HTERT RPE-1 (cell line): ENCODE data around the gene RAB6B.

ENCODE experiments used
- in situ Hi-C: fragments of 300-500 bp; cut with MboI; formaldehyde crosslinking; loops from 4 replicates; pipeline ENCODE4 v1.14.3; 2020; ENCODE audit warnings: low sequenced_read_pairs

RAB6B gene

GRCh38 chr3:133881939-133882825, 13.5 kb downstream of the RAB6B start:
- in situ Hi-C loops, result no loop called here

GRCh38 chr3:133881492-133881891, 14.2 kb downstream of the RAB6B start:
- in situ Hi-C loops, result no loop called here

- in situ Hi-C loops, result no loop called here
Observed at GRCh38 chr3:133880886-133881455, 14.7 kb downstream of the RAB6B start.

- in situ Hi-C loops, result no loop called here
Observed at GRCh38 chr3:133880287-133880686, 15.4 kb downstream of the RAB6B start.

- in situ Hi-C loops, result no loop called here
Observed at GRCh38 chr3:133878518-133878917, 17.2 kb downstream of the RAB6B start.

GRCh38 chr3:133877221-133877620, 18.5 kb downstream of the RAB6B start:
- in situ Hi-C loops, result no loop called here

- in situ Hi-C loops, result no loop called here
Observed at GRCh38 chr3:133874761-133875438, 20.8 kb downstream of the RAB6B start.

- in situ Hi-C loops, result no loop called here
Observed at GRCh38 chr3:133874344-133874743, 21.3 kb downstream of the RAB6B start.

- in situ Hi-C loops, result no loop called here
Observed at GRCh38 chr3:133872781-133873180, 22.9 kb downstream of the RAB6B start.

GRCh38 chr3:133872161-133872560, 23.5 kb downstream of the RAB6B start:
- in situ Hi-C loops, result no loop called here

- in situ Hi-C loops, result no loop called here
Observed at GRCh38 chr3:133871368-133872090, 24.2 kb downstream of the RAB6B start.

- in situ Hi-C loops, result no loop called here
Observed at GRCh38 chr3:133870822-133871221, 24.9 kb downstream of the RAB6B start.

- in situ Hi-C loops, result no loop called here
Observed at GRCh38 chr3:133869586-133869985, 26.1 kb downstream of the RAB6B start.

GRCh38 chr3:133868758-133869475, 26.8 kb downstream of the RAB6B start:
- in situ Hi-C loops, result no loop called here

- in situ Hi-C loops, result no loop called here
Observed at GRCh38 chr3:133868186-133868585, 27.5 kb downstream of the RAB6B start.

GRCh38 chr3:133866141-133866540, 29.5 kb downstream of the RAB6B start:
- in situ Hi-C loops, result no loop called here

- in situ Hi-C loops, result no loop called here
Observed at GRCh38 chr3:133865136-133865855, 30.4 kb downstream of the RAB6B start.

GRCh38 chr3:133864616-133865015, 31.1 kb downstream of the RAB6B start:
- in situ Hi-C loops, result no loop called here

- in situ Hi-C loops, result no loop called here
Observed at GRCh38 chr3:133863911-133864310, 31.8 kb downstream of the RAB6B start.

GRCh38 chr3:133862161-133862560, 33.5 kb downstream of the RAB6B start:
- in situ Hi-C loops, result no loop called here
